ENCODE data around the gene VTI1A. TPM values are rescaled to one million over a fixed set of nuclear protein-coding genes. Genes with fewer than 3 reads are reported as not detected.

The VTI1A gene
- total RNA-seq, 2 donors from 2014 or later: 34.1 to 38.6 TPM

DNA sequence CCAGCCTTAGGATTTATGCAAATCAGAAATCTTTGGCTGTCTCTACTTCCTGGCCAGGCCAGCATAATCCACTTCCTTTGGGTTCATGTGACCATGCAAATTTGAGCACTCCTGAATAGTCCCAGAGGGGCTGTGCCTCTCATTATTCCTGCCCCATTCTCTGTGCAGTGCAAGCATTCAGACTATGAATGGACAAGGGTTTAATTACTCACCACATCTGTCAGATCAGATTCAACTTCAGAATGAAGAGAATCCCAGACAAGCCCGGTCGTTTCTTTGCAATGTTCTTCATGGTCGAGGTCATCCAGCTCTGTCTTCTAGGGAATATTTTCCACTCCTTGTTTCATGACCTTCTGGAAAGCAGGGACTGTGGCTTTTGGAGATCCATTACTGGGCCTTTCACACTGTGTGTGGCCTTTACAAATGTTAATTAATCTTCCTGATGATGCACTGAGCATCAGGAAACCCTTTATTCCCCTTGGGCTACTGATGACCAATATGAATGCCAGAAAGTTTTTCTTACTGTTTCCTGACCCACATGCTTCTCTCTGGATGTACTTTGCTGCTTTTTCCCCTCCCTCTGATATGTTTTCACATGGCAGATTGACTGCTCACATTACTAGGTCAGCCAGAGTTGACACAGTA is 285.4 kb downstream of the VTI1A start:
- no peak for DNase-seq
- intact Hi-C loops (cut with DNase I): no loop called here
- H3K4me3 ChIP-seq: no peak overlapping the region
- H3K4me1 ChIP-seq: no peaks in the 10 kb centered on the region
- TF ChIP-seq, protein P1, sequence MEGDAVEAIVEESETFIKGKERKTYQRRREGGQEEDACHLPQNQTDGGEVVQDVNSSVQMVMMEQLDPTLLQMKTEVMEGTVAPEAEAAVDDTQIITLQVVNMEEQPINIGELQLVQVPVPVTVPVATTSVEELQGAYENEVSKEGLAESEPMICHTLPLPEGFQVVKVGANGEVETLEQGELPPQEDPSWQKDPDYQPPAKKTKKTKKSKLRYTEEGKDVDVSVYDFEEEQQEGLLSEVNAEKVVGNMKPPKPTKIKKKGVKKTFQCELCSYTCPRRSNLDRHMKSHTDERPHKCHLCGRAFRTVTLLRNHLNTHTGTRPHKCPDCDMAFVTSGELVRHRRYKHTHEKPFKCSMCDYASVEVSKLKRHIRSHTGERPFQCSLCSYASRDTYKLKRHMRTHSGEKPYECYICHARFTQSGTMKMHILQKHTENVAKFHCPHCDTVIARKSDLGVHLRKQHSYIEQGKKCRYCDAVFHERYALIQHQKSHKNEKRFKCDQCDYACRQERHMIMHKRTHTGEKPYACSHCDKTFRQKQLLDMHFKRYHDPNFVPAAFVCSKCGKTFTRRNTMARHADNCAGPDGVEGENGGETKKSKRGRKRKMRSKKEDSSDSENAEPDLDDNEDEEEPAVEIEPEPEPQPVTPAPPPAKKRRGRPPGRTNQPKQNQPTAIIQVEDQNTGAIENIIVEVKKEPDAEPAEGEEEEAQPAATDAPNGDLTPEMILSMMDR (IDR thresholded peaks at IDR 0.05): no peak
- H3K9me3 ChIP-seq: no peaks in the 10 kb centered on the region
- H3K27ac ChIP-seq: no peak overlapping the region
- H3K27me3 ChIP-seq: no peaks in the 10 kb centered on the region
- no peak overlapping the region for H3K9ac ChIP-seq (ENCODE audit: low read depth in 2 of 2, low read length in 2 of 2)
- no peaks in the 10 kb centered on the region for H3K36me3 ChIP-seq

- DNase-seq: no peak
- no peaks in the 10 kb centered on the region for H3K36me3 ChIP-seq
- H3K4me1 ChIP-seq: no peaks in the 10 kb centered on the region
- no peak overlapping the region for H3K27ac ChIP-seq
- TF ChIP-seq, protein P1 (IDR thresholded peaks at IDR 0.05): no peak
- intact Hi-C loops (cut with DNase I): no loop called here
- H3K9ac ChIP-seq (ENCODE audit: low read depth in 2 of 2, low read length in 2 of 2): no peak overlapping the region
- H3K4me3 ChIP-seq: no peak overlapping the region
- no peaks in the 10 kb centered on the region for H3K9me3 ChIP-seq
- H3K27me3 ChIP-seq: no peaks in the 10 kb centered on the region
Measured at GRCh38 chr10:112735041-112735695, 288.2 kb downstream of the VTI1A start.

- Histone ChIP-seq H3K4me1 (peaks cover 10% of the 10 kb centered on the region), H3K36me3 (no peaks in the 10 kb centered on the region), H3K4me3 (no peak overlapping the region), H3K9ac (ENCODE audit: low read depth in 2 of 2, low read length in 2 of 2) (no peak overlapping the region), H3K9me3 (no peaks in the 10 kb centered on the region), H3K27me3 (no peaks in the 10 kb centered on the region), H3K27ac (no peak overlapping the region)
- TF ChIP-seq, protein P1 (IDR thresholded peaks at IDR 0.05): no peak
- DNase-seq: no peak
- intact Hi-C loops (cut with DNase I): no loop called here
Measured at GRCh38 chr10:112738606-112739591, 291.9 kb downstream of the VTI1A start.

DNA sequence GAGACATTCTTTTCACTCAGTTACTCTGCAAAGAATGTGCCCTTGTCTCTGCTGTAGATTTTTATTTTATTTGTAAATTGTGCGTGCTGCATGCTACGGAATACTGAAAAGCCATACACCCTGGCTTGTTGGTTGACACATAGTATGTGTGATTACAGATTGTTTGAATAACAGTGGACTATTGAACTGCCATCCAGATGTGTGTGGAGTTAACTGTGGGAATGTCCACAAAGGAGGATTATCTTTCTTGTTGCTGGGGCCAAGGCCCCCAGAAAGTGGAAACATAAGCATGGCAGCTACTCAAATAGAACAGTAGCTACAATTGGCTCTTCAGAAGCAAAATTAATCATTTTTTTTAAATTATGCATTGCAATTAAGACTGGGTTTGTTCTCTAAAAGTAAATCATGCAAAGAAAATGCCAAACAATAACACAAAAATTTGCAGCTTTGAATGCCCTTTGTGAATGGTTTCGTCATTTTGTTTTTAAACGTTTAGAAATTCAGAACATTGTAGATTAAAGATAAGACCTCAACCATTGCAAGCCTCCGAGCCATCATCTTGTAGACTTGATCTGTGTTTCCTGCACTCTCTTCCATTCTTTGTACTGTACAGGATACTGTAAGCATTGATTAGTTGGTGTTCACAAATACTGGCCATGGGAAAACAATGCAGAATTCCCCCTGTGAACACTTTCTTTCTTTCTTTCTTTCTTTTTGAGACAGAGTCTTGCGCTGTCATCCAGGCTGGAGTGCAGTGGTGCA is 292.8 kb downstream of the VTI1A start:
- no peak overlapping the region for H3K27ac ChIP-seq
- DNase-seq: no peak
- intact Hi-C loops (cut with DNase I): no loop called here

More for the DNA sequence above, 292.8 kb downstream of the VTI1A start:
- no peaks in the 10 kb centered on the region for H3K9me3 ChIP-seq
- no peak overlapping the region for H3K9ac ChIP-seq (ENCODE audit: low read depth in 2 of 2, low read length in 2 of 2)
- no peak overlapping the region for H3K4me3 ChIP-seq
- no peaks in the 10 kb centered on the region for H3K36me3 ChIP-seq
- no peaks in the 10 kb centered on the region for H3K27me3 ChIP-seq
- peaks cover 14% of the 10 kb centered on the region for H3K4me1 ChIP-seq
- TF ChIP-seq, protein P1 (IDR thresholded peaks at IDR 0.05): no peak
